Type B pancreatic cell (in vitro differentiated cells): Measurements from ENCODE around the gene SDF2L1. TPM values are rescaled to one million over a fixed set of nuclear protein-coding genes. Genes with fewer than 3 reads are reported as not detected.
"Not testable (repeated sequence)": the region's sequence is repeated elsewhere in the genome, so short reads cannot be mapped to it uniquely, and the experiment has no call there.

Experiments used
- DNase-seq: peaks from one replicate; pipeline ENCODE4 v3.0.0; 2021; ENCODE audit warnings: mixed read lengths; ENCODE audit not compliant: unreplicated experiment; ENCODE audit errors: extremely low spot score
- H3K27ac Mint-ChIP-seq: 2 replicates; pipeline ENCODE4 v1.8.0; 2021; ENCODE audit warnings: mild to moderate bottlenecking, mixed read lengths
- H3K27me3 Mint-ChIP-seq: 2 replicates; pipeline ENCODE4 v1.8.0; 2021; ENCODE audit warnings: mixed read lengths
- H3K36me3 Mint-ChIP-seq: 2 replicates; pipeline ENCODE4 v1.8.0; 2021; ENCODE audit warnings: mixed read lengths
- H3K4me1 Mint-ChIP-seq: one replicate; pipeline ENCODE4 v1.8.0; 2021; ENCODE audit warnings: mixed read lengths; ENCODE audit not compliant: unreplicated experiment
- H3K4me3 Mint-ChIP-seq: 2 replicates; pipeline ENCODE4 v1.8.0; 2021; ENCODE audit warnings: mild to moderate bottlenecking, mixed read lengths
- H3K9me3 Mint-ChIP-seq: 2 replicates; pipeline ENCODE4 v1.8.0; 2021; ENCODE audit warnings: mixed read lengths
- CTCF ChIP-seq: fragments of 200-600 bp; sonication (generic); conservative IDR thresholded peaks from 2 replicates; pipeline ENCODE4 v1.5.0; 2021; ENCODE audit warnings: antibody characterized with exemption, mild to moderate bottlenecking
- total RNA-seq: library from RNA; stranded (reverse); gene quantifications from 2 replicates; pipeline ENCODE4 v1.2.1, GENCODE V29; 2021; ENCODE audit warnings: low replicate concordance

Gene SDF2L1
- total RNA-seq, 1 donor from 2014 or later, result 56.3 TPM

GRCh38 chr22:21640810-21641209 is 1.3 kb upstream of the SDF2L1 start:
- H3K27me3 Mint-ChIP-seq, result no peaks in the 10 kb centered on the region
- peak overlapping the region; percentile 90 for H3K4me3 Mint-ChIP-seq
- no peak for TF ChIP-seq CTCF
- peak overlapping the region; percentile 86 for H3K27ac Mint-ChIP-seq
- no peak for DNase-seq
- peaks cover 19% of the 10 kb centered on the region for H3K4me1 Mint-ChIP-seq
- no peaks in the 10 kb centered on the region for H3K9me3 Mint-ChIP-seq
- H3K36me3 Mint-ChIP-seq, result peaks cover 8% of the 10 kb centered on the region

GRCh38 chr22:21641417-21641788 is 699 bp upstream of the SDF2L1 start:
- H3K9me3 Mint-ChIP-seq, result no peaks in the 10 kb centered on the region
- peaks cover 20% of the 10 kb centered on the region for H3K4me1 Mint-ChIP-seq
- peak; percentile 65 for TF ChIP-seq CTCF
- no peak for DNase-seq
- H3K27me3 Mint-ChIP-seq, result no peaks in the 10 kb centered on the region
- peak overlapping the region; percentile 86 for H3K27ac Mint-ChIP-seq
- H3K4me3 Mint-ChIP-seq, result peak overlapping the region; percentile 90
- peaks cover 10% of the 10 kb centered on the region for H3K36me3 Mint-ChIP-seq

- peak overlapping the region; percentile 86 for H3K27ac Mint-ChIP-seq
- H3K36me3 Mint-ChIP-seq, result peaks cover 16% of the 10 kb centered on the region
- no peaks in the 10 kb centered on the region for H3K27me3 Mint-ChIP-seq
- no peak for DNase-seq
- no peaks in the 10 kb centered on the region for H3K9me3 Mint-ChIP-seq
- TF ChIP-seq CTCF, result peak; percentile 76
- peaks cover 26% of the 10 kb centered on the region for H3K4me1 Mint-ChIP-seq
- H3K4me3 Mint-ChIP-seq, result peak overlapping the region; percentile 90
These were observed 714 bp downstream of the SDF2L1 start for GRCh38 chr22:21642584-21643448.

GRCh38 chr22:21643533-21644357 is 1.6 kb downstream of the SDF2L1 start:
- peaks cover 16% of the 10 kb centered on the region for H3K36me3 Mint-ChIP-seq
- no peak for TF ChIP-seq CTCF
- H3K27me3 Mint-ChIP-seq, result no peaks in the 10 kb centered on the region
- H3K27ac Mint-ChIP-seq, result peak overlapping the region; percentile 61
- H3K4me3 Mint-ChIP-seq, result peak overlapping the region; percentile 90
- DNase-seq, result no peak
- no peaks in the 10 kb centered on the region for H3K9me3 Mint-ChIP-seq
- H3K4me1 Mint-ChIP-seq, result peaks cover 26% of the 10 kb centered on the region

- not testable (repeated sequence) for H3K9me3 Mint-ChIP-seq, DNase-seq, H3K4me3 Mint-ChIP-seq, H3K27ac Mint-ChIP-seq, H3K27me3 Mint-ChIP-seq
- Mint-ChIP-seq H3K36me3 (peaks cover 16% of the 10 kb centered on the region), H3K4me1 (peaks cover 31% of the 10 kb centered on the region)
These were observed 3.4 kb downstream of the SDF2L1 start for GRCh38 chr22:21645513-21645912.
